Thyroid gland (tissue), 4 donors: ENCODE data around the gene PITPNC1.

Experiments
- CTCF ChIP-seq, 6 experiments: fragments of 200-600 bp in 3 of 6; fragments of 450-650 bp in 3 of 6; sonication (generic) in 3 of 6; IDR thresholded peaks; one replicate each; pipeline ENCODE4 v1.5.1; 2016 to 2019; ENCODE audit warnings: antibody characterized with exemption in 6 of 6, mild to moderate bottlenecking in 2 of 6, inconsistent platforms in 1 of 6, moderate library complexity in 1 of 6
- POLR2A ChIP-seq, 2 donors: fragments of 450-650 bp; IDR thresholded peaks; one replicate each; pipeline ENCODE4 v1.6.1; 2017; ENCODE audit warnings: antibody characterized with exemption in 2 of 2, mild to moderate bottlenecking in 2 of 2, moderate library complexity in 1 of 2

GRCh38 chr17:67381929-67382257, 4.8 kb downstream of the PITPNC1 start:
- TF ChIP-seq CTCF (IDR thresholded peaks at IDR 0.05) (no peak), POLR2A (IDR thresholded peaks at IDR 0.05) (no peak)
